Epithelial cell of esophagus (primary cell): ENCODE results near the gene POLR1D.

Experiments used
- DNase-seq: peaks from one replicate; pipeline ENCODE4 v3.0.0; 2010; ENCODE audit warnings: low read depth
- H3K4me3 ChIP-seq: 2 replicates; pipeline ENCODE4 v1.5.1; 2011; ENCODE audit warnings: mild to moderate bottlenecking, low read length, control low read depth
- TF ChIP-seq, protein P1 (sequence below): IDR thresholded peaks from 2 replicates; pipeline ENCODE4 v1.5.1; 2011; ENCODE audit warnings: low read depth, mild to moderate bottlenecking, low read length, control low read depth, inconsistent platforms; ENCODE audit not compliant: insufficient read depth; ENCODE audit errors: missing control alignments

Gene POLR1D

DNA sequence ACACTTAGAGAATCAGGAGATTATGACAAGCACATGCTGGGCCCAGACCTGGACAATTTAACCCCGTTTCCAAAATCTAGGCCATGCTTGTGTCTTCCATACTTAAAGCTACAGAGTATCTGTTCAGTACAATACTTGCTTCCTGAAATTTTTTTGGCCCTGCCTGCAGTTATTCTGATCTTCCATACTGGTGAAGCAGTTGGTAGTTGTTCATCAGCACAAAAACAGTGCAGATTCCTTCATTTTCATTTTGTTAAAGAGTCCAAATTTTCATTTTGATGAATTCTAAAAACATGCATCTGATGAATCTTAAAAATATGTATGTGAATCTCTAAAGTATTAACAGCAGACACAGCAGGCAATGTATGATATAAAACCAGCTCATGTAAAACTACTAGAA, 49.2 kb downstream of the POLR1D start:
- no peak overlapping the region for H3K4me3 ChIP-seq
- TF ChIP-seq, protein P1, sequence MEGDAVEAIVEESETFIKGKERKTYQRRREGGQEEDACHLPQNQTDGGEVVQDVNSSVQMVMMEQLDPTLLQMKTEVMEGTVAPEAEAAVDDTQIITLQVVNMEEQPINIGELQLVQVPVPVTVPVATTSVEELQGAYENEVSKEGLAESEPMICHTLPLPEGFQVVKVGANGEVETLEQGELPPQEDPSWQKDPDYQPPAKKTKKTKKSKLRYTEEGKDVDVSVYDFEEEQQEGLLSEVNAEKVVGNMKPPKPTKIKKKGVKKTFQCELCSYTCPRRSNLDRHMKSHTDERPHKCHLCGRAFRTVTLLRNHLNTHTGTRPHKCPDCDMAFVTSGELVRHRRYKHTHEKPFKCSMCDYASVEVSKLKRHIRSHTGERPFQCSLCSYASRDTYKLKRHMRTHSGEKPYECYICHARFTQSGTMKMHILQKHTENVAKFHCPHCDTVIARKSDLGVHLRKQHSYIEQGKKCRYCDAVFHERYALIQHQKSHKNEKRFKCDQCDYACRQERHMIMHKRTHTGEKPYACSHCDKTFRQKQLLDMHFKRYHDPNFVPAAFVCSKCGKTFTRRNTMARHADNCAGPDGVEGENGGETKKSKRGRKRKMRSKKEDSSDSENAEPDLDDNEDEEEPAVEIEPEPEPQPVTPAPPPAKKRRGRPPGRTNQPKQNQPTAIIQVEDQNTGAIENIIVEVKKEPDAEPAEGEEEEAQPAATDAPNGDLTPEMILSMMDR: no peak
- DNase-seq: no peak

DNA sequence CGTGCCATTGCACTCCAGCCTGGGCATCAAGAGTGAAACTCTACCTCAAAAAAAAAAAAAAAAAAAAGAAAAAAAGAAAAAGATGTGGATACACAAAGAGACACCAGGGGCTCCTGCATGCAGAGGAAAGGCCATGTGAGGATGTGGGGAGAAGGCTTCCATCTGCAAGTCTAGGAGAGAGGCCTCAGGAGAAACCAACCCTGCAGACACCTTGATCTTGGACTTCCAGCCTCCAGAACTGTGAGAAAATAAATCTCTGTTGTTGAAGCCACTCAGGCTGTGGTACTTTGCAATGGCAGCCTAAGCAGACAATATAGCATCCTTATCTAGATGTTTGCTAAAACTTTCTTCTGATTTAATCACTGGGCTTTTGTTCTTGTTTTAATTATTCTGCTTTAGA, 50.3 kb downstream of the POLR1D start:
- no peak overlapping the region for H3K4me3 ChIP-seq
- TF ChIP-seq, protein P1: no peak
- DNase-seq: no peak
